K562 (cell line): ENCODE results near the gene SPSB1. TPM values are rescaled to one million over a fixed set of nuclear protein-coding genes. Genes with fewer than 3 reads are reported as not detected.

ENCODE experiments used
- ATAC-seq: fragments of 200-7000 bp; cut with Tn5 transposase; 3 replicates; pipeline ENCODE4 v1.9.1; 2020; ENCODE audit warnings: moderate library complexity
- BruUV-seq: library from RNA; stranded (reverse); fragments of 400-500 nt; replicated peaks from 2 replicates; lab custom pipeline; 2021; lab: Mats Ljungman, UMichigan
- CTCF ChIA-PET: fragments of 300-600 bp; formaldehyde crosslinking; extraction: SDS; loops from one replicate; lab custom pipeline; 2021; ENCODE audit warnings: low intra/inter-chr PET ratio; lab: Yijun Ruan, JAX
- POLR2A ChIA-PET: fragments of 300-600, 350-650 bp; sonication (Branson Sonifier 250); formaldehyde crosslinking; extraction: SDS; loops from one replicate; lab custom pipeline; 2021; ENCODE audit warnings: antibody characterized with exemption, inconsistent platforms; lab: Yijun Ruan, JAX
- DNase-seq, 4 experiments: peaks; one replicate each; pipeline versions ENCODE4 v3.0.0 to v3.0.0-alpha.2; 2011 to 2018; ENCODE audit warnings: low spot score in 3 of 4, mixed read lengths in 3 of 4; ENCODE audit errors: extremely low read depth in 1 of 4
- FAIRE-seq: peaks from 2 replicates; lab custom pipeline; 2011; peaks lifted over from hg19 to GRCh38; lab: Jason Lieb, UNC
- H2AFZ ChIP-seq: 2 replicates; pipeline ENCODE4 v1.6.0; 2011; ENCODE audit warnings: low read depth, low read length, control low read depth, inconsistent platforms
- H3K27ac ChIP-seq: fragments of 200-600 bp; 3 replicates; pipeline ENCODE4 v1.8.0; 2011; ENCODE audit warnings: low read depth, mild to moderate bottlenecking, control low read depth, inconsistent platforms, low read length, moderate library complexity, mixed read lengths; ENCODE audit errors: extremely low read depth
- H3K27me3 ChIP-seq, 2 experiments: fragments of 300-600 bp in 1 of 2; 2 replicates in 1 of 2; 3 replicates in 1 of 2; pipeline versions ENCODE4 v1.6.0 to v1.8.0; 2011; ENCODE audit warnings: inconsistent platforms in 2 of 2, low read length in 2 of 2, mild to moderate bottlenecking in 1 of 2, mixed read lengths in 1 of 2, moderate library complexity in 1 of 2; ENCODE audit not compliant: control insufficient read depth in 2 of 2, insufficient read depth in 2 of 2
- H3K36me3 ChIP-seq: fragments of 300-600 bp; 3 replicates; pipeline ENCODE4 v1.8.0; 2011; ENCODE audit warnings: mild to moderate bottlenecking, low read length, inconsistent platforms; ENCODE audit not compliant: control insufficient read depth, insufficient read depth
- H3K4me1 ChIP-seq, 2 experiments: fragments of 200-600 bp in 1 of 2; replicated peaks in 1 of 2; 2 replicates in 1 of 2; 3 replicates in 1 of 2; pipeline versions ENCODE4 v1.5.1 to v1.8.0; 2011; ENCODE audit warnings: inconsistent platforms in 2 of 2, low read length in 2 of 2, mild to moderate bottlenecking in 1 of 2, mixed read lengths in 1 of 2, moderate library complexity in 1 of 2; ENCODE audit not compliant: control insufficient read depth in 2 of 2, insufficient read depth in 2 of 2
- H3K4me2 ChIP-seq: 2 replicates; pipeline ENCODE4 v1.6.1; 2011; ENCODE audit warnings: low read length, control low read depth, inconsistent platforms, mixed read lengths; ENCODE audit not compliant: insufficient read depth
- H3K4me3 ChIP-seq: fragments of 200-600 bp; sonication (generic), shearing (Covaris generic); 2 replicates; pipeline ENCODE4 v1.5.1; 2016; ENCODE audit warnings: control low read depth, inconsistent platforms
- H3K79me2 ChIP-seq: fragments of 200-600 bp; 3 replicates; pipeline ENCODE4 v1.8.0; 2011; ENCODE audit warnings: low read length, inconsistent platforms; ENCODE audit not compliant: control insufficient read depth, insufficient read depth
- H3K9ac ChIP-seq, 2 experiments: 2 replicates each; pipeline versions ENCODE4 v1.6.0 to v1.6.1; 2011; ENCODE audit warnings: low read depth in 2 of 2, low read length in 2 of 2, control low read depth in 1 of 2, inconsistent platforms in 1 of 2, mild to moderate bottlenecking in 1 of 2, mixed read lengths in 1 of 2; ENCODE audit not compliant: insufficient read depth in 1 of 2
- H3K9me1 ChIP-seq: one replicate; pipeline ENCODE4 v1.6.0; 2011; ENCODE audit warnings: inconsistent platforms, mild to moderate bottlenecking, low read length, moderate library complexity; ENCODE audit not compliant: control insufficient read depth, insufficient read depth
- H3K9me3 ChIP-seq: replicated peaks from 2 replicates; pipeline ENCODE4 v1.5.1; 2011; ENCODE audit warnings: low read depth, low read length, inconsistent platforms; ENCODE audit not compliant: control insufficient read depth, insufficient read depth
- H4K20me1 ChIP-seq: replicated peaks from 2 replicates; pipeline ENCODE4 v1.6.1; 2011; ENCODE audit warnings: low read length, inconsistent platforms, mixed read lengths; ENCODE audit not compliant: control insufficient read depth, insufficient read depth
- CC2D1A ChIP-seq: fragments of 450-650 bp; IDR thresholded peaks from 2 replicates; pipeline ENCODE4 v1.6.1; 2017; ENCODE audit warnings: mild to moderate bottlenecking
- CHD1 ChIP-seq: fragments of 200-600 bp; sonication (generic); IDR thresholded peaks from one replicate; pipeline ENCODE4 v1.6.1; 2012; ENCODE audit warnings: mild to moderate bottlenecking, moderate library complexity, low read length, inconsistent platforms
- POLR2H ChIP-seq: IDR thresholded peaks from 2 replicates; pipeline ENCODE4 v1.6.1; 2016; ENCODE audit warnings: missing genetic modification characterization, low read depth, mild to moderate bottlenecking, control low read depth, missing compliant biosample characterization, moderate library complexity
- TCF3 ChIP-seq: sonication (generic); formaldehyde crosslinking; IDR thresholded peaks from 2 replicates; pipeline ENCODE4 v1.4.0; 2020; ENCODE audit warnings: mild to moderate bottlenecking, missing genetic modification reagents
- ZKSCAN3 ChIP-seq: fragments of 250-450 bp; sonication (Bioruptor Pico); IDR thresholded peaks from 2 replicates; pipeline ENCODE4 v1.4.0; 2020
- ZNF239 ChIP-seq: fragments of 250-450 bp; sonication (Bioruptor Pico); IDR thresholded peaks from 2 replicates; pipeline ENCODE4 v1.4.0; 2020; ENCODE audit warnings: mild to moderate bottlenecking
- ZNF277 ChIP-seq: fragments of 250-450 bp; sonication (Bioruptor Pico); IDR thresholded peaks from 2 replicates; pipeline ENCODE4 v1.8.0; 2022; ENCODE audit warnings: inconsistent platforms, mild to moderate bottlenecking, moderate library complexity, borderline replicate concordance
- WGBS: fragments of 100-300 bp; shearing (Covaris generic); methylation state at CpG from one replicate; pipeline ENCODE4 v1.1.6; 2016; ENCODE audit warnings: low coverage, mixed read lengths; ENCODE audit not compliant: insufficient coverage; ENCODE audit errors: missing lambda C conversion rate; 5-methylcytosine and 5-hydroxymethylcytosine counted together
- in situ Hi-C: fragments of 300-500 bp; cut with MboI; formaldehyde crosslinking; loops from 4 replicates; pipeline ENCODE4 v1.15.0; 2018; ENCODE audit warnings: inconsistent platforms, mixed read lengths
- intact Hi-C: fragments of 100-400 bp; cut with micrococcal nuclease; formaldehyde crosslinking; loops from 2 replicates; pipeline ENCODE4 v1.14.2; 2022
- polyA plus RNA-seq, 8 experiments: library from polyadenylated mRNA; depleted of rRNA in 4 of 8; stranded (reverse) in 5 of 8; unstranded in 3 of 8; fragments of >200 nt; fragmentation: Nextera tagmentation in 2 of 8; fragmentation: Illumina TruSeq in 1 of 8; extraction: Ambion mirVana in 2 of 8; extraction: Trizol in 1 of 8; gene quantifications; 2 replicates each; pipeline versions ENCODE4 v1.2.1 to v1.2.3, GENCODE V29; 2011 to 2014; ENCODE audit warnings: inconsistent platforms in 1 of 8, missing spikeins in 1 of 8
- total RNA-seq, 7 experiments: library from RNA; depleted of rRNA in 6 of 7; stranded (reverse); fragments of >200 nt in 6 of 7; fragmentation: Illumina TruSeq in 2 of 7; extraction: Trizol in 2 of 7; gene quantifications; 2 replicates each; pipeline versions ENCODE4 v1.2.1 to v1.2.3, GENCODE V29; 2011 to 2021; ENCODE audit warnings: low replicate concordance in 1 of 7

The SPSB1 gene
- total and polyA plus RNA-seq, 9 of the 15 experiments (the other 6 are each of a cell fraction or from before 2014, with no cell fraction given): 0.06 to 0.35 (median 0.14) TPM; not detected in 6

- no peak for DNase-seq
Measured at GRCh38 chr1:9328201-9328600, 35.5 kb downstream of the SPSB1 start.

More at GRCh38 chr1:9328201-9328600, 35.5 kb downstream of the SPSB1 start:
- Histone ChIP-seq H3K9me3 (no peaks in the 10 kb centered on the region), H2AFZ (no peak overlapping the region), H3K9ac (no peak overlapping the region), H3K27me3 (peaks cover 66 to 91% of the 10 kb centered on the region in 2 experiments), H3K4me3 (no peak overlapping the region), H4K20me1 (peaks cover 41% of the 10 kb centered on the region), H3K9me1 (no peaks in the 10 kb centered on the region), H3K79me2 (no peaks in the 10 kb centered on the region), H3K4me1 (peaks cover 0 to 6% of the 10 kb centered on the region in 2 experiments; a peak in 1 of 5 replicates), H3K4me2 (no peak overlapping the region), H3K36me3 (no peaks in the 10 kb centered on the region), H3K27ac (no peak overlapping the region)
- 0% methylated on average over 9 of the region's 9 CpGs for WGBS
- ChIA-PET CTCF (no interaction called here), POLR2A (interaction anchor here (0.6 to 1.0 kb wide), 2 partner anchors 10 to 20 kb away, joined by 3 read pairs; no protein-coding TSS in a partner anchor)
- FAIRE-seq: no peak
- in situ Hi-C loops: no loop called here
- BruUV-seq: no TSS peak
- ATAC-seq: no peak
- TF ChIP-seq TCF3: no peak
- TF ChIP-seq ZNF277 (CRISPR knock-in tag): no peak
- TF ChIP-seq ZKSCAN3 (CRISPR knock-in tag): no peak
- TF ChIP-seq CC2D1A: no peak
- TF ChIP-seq CHD1: no peak
- no peak for TF ChIP-seq POLR2H (tag)
- peak; percentile 97 for TF ChIP-seq ZNF239 (CRISPR knock-in tag)
- intact Hi-C loops: no loop called here
